Activated CD8-positive, alpha-beta T cell treated with anti-CD3 and anti-CD28 coated beads, Interleukin-2, amount 10 ng/mL, durations not matched to agents 7 days and 5 days (primary cell): ENCODE measurements around the gene FAM151B. TPM values are rescaled to one million over a fixed set of nuclear protein-coding genes. Genes with fewer than 3 reads are reported as not detected.
A peak's percentile ranks its signal among the peaks of the same experiment; 100 is the strongest.
"Not testable (repeated sequence)": the region's sequence is repeated elsewhere in the genome, so short reads cannot be mapped to it uniquely, and the experiment has no call there.

Source experiments
- ATAC-seq: fragments of 150-1000 bp; cut with Tn5 transposase; one replicate; pipeline ENCODE4 v1.10.0; 2021; ENCODE audit warnings: moderate library complexity
- CTCF ChIA-PET: fragments of 350-600 bp; sonication (Branson Sonifier 250); formaldehyde crosslinking; loops from one replicate; lab custom pipeline; 2021; ENCODE audit warnings: antibody characterized with exemption; lab: Charles Lee
- POLR2A ChIA-PET: fragments of 350-600 bp; sonication (Branson Sonifier 250); formaldehyde crosslinking; loops from one replicate; lab custom pipeline; 2021; ENCODE audit warnings: antibody characterized with exemption; lab: Charles Lee
- DNase-seq: peaks from one replicate; pipeline ENCODE4 v3.0.0-alpha.2; 2020
- H3K27ac Mint-ChIP-seq: one replicate; pipeline ENCODE4 v1.8.0; 2021; ENCODE audit warnings: mild to moderate bottlenecking, mixed read lengths
- H3K27me3 Mint-ChIP-seq: one replicate; pipeline ENCODE4 v1.8.0; 2021; ENCODE audit warnings: low read depth, mixed read lengths
- H3K36me3 Mint-ChIP-seq: one replicate; pipeline ENCODE4 v1.8.0; 2021; ENCODE audit warnings: low read depth, mixed read lengths
- H3K4me1 Mint-ChIP-seq: one replicate; pipeline ENCODE4 v1.8.0; 2021; ENCODE audit warnings: low read depth, mixed read lengths
- H3K4me3 Mint-ChIP-seq: one replicate; pipeline ENCODE4 v1.8.0; 2021; ENCODE audit warnings: mild to moderate bottlenecking, mixed read lengths
- H3K9me3 Mint-ChIP-seq: one replicate; pipeline ENCODE4 v1.8.0; 2022; ENCODE audit warnings: mixed read lengths; ENCODE audit not compliant: insufficient read depth
- total RNA-seq, 2 experiments: library from RNA; stranded (reverse); gene quantifications; one replicate each; pipeline ENCODE4 v1.2.3, GENCODE V29; 2021

The FAM151B gene
- total RNA-seq = not detected

- Mint-ChIP-seq H3K4me1 (peaks cover 15% of the 10 kb centered on the region), H3K4me3 (peak within 1 kb of the TSS; percentile 69), H3K9me3 (peaks cover 6% of the 10 kb centered on the region), H3K27ac (no peak within 1 kb of the TSS), H3K36me3 (peaks cover 2% of the 10 kb centered on the region), H3K27me3 (peaks cover 42% of the 10 kb centered on the region)
- CTCF ChIA-PET = interaction anchor here (1.3 kb wide), 1 partner anchor 19 kb away, joined by 3 read pairs; no protein-coding TSS in a partner anchor
- peak; percentile 93 for ATAC-seq
- POLR2A ChIA-PET = no interaction called here
- DNase-seq = peak; percentile 72
These were observed at the start of gene FAM151B for GRCh38 chr5:80487829-80488721. Gene FAM151B (plus strand): TSS chr5:80488100. CDS start chr5:80488124, 24 bp downstream.

- no peaks in the 10 kb centered on the region for H3K9me3 Mint-ChIP-seq
These were observed 49.2 kb upstream of the FAM151B start for GRCh38 chr5:80438739-80439138.

DNA sequence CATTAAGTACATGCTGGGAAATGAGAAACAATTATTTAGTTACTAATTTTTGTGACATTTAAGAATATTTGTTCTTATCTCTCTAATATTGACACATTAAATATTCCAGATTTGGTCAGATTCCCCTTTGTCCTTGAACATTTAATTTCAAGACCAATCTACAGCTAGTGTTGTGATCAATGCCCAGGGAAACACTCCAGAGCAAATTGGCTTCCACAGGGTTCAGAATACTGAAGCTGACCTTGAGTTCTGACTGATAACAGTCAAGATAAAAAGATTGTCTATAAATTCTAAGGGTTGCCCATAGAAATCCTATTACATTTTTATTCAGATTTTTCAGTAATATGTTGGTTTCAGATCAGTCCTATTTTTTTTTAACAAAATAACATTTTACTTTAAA is 48.7 kb upstream of the FAM151B start:
- Mint-ChIP-seq H3K27ac (no peak overlapping the region), H3K4me1 (no peaks in the 10 kb centered on the region), H3K27me3 (no peaks in the 10 kb centered on the region), H3K36me3 (peaks cover 21% of the 10 kb centered on the region), H3K4me3 (no peak overlapping the region), H3K9me3 (no peaks in the 10 kb centered on the region)
- POLR2A ChIA-PET = no interaction called here
- CTCF ChIA-PET = no interaction called here
- DNase-seq = no peak
- no peak for ATAC-seq

More at GRCh38 chr5:80438739-80439138, 49.2 kb upstream of the FAM151B start:
- CTCF ChIA-PET = no interaction called here
- no peak for DNase-seq
- Mint-ChIP-seq H3K27me3 (no peaks in the 10 kb centered on the region), H3K36me3 (peaks cover 21% of the 10 kb centered on the region), H3K27ac (no peak overlapping the region), H3K4me1 (no peaks in the 10 kb centered on the region), H3K4me3 (no peak overlapping the region)
- POLR2A ChIA-PET = no interaction called here
- no peak for ATAC-seq

DNA sequence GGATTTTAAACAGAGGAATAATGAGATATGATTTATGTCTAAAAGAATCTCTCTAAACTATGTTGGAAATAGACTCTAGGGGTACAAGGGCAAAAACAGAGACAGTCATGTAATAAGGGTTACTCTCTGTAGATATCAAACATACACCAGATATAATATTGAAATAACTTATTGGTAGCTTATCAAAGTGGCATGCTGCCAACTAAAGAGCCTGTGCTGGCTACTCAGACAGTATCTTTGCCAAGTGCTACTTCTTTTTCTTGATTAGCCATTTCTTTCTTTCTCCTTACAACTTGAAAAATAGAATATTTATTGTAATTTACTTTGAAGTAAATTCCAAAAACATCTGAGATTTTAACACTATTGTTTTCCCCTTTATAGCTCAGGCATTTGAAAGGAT is 45.2 kb upstream of the FAM151B start:
- Mint-ChIP-seq H3K9me3 (no peaks in the 10 kb centered on the region), H3K27me3 (no peaks in the 10 kb centered on the region), H3K4me1 (no peaks in the 10 kb centered on the region), H3K36me3 (peaks cover 8% of the 10 kb centered on the region), H3K27ac (no peak overlapping the region), H3K4me3 (no peak overlapping the region)
- ATAC-seq (no peak), DNase-seq (no peak)
- ChIA-PET POLR2A (no interaction called here), CTCF (interaction anchor here (1.2 kb wide), 2 partner anchors 10 to 39 kb away, joined by 3 to 4 read pairs; no protein-coding TSS in a partner anchor)

DNA sequence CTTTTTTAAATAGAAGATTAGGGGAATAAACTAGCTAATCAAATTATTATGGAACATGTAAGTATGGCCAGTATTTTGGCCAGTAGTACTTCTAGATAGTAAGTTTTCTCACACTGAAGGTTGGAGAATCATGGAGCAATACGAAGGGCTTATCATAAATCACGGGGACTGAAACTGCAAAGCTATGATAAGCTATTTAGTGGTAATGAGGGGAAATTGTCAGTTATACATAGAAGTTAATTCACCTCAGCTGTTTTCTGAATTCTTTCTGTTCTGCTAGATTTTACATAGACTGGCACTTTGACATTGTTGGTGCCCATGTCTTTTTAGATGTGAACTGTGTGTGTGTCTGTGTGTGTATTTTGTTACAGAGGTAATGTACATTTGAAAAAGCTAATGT is 34.5 kb upstream of the FAM151B start:
- Mint-ChIP-seq H3K4me1 (no peaks in the 10 kb centered on the region), H3K9me3 (no peaks in the 10 kb centered on the region), H3K4me3 (no peak overlapping the region), H3K36me3 (peaks cover 13% of the 10 kb centered on the region), H3K27ac (no peak overlapping the region), H3K27me3 (no peaks in the 10 kb centered on the region)
- ChIA-PET CTCF (interaction anchor here (1.7 to 1.8 kb wide), 2 partner anchors 10 to 28 kb away, joined by 4 to 5 read pairs; no protein-coding TSS in a partner anchor), POLR2A (no interaction called here)
- DNase-seq = no peak
- no peak for ATAC-seq

DNA sequence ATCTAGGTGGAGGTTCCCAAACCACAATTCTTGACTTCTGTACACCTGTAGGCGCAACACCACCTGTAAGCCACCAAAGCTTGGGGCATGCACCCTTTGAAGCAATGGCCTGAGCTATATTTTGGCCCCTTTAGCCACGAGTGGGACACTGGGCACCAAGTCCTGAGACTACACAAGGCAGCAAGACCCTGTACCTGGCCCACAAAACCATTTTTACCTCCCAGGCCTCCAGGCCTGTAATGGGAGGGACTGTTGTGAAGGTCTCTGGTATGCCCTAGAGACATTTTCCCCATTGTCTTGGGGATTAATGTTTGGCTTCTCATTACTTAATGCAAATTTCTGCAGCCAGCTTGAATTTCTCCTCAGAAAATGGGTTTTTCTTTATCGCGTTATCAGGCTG is 24.6 kb upstream of the FAM151B start:
- H3K4me1 Mint-ChIP-seq = no peaks in the 10 kb centered on the region
- POLR2A ChIA-PET = no interaction called here
- no peak overlapping the region for H3K4me3 Mint-ChIP-seq
- DNase-seq = no peak
- H3K27ac Mint-ChIP-seq = no peak overlapping the region
- peaks cover 21% of the 10 kb centered on the region for H3K9me3 Mint-ChIP-seq
- CTCF ChIA-PET = no interaction called here
- no peak for ATAC-seq
- peaks cover 37% of the 10 kb centered on the region for H3K36me3 Mint-ChIP-seq
- H3K27me3 Mint-ChIP-seq = no peaks in the 10 kb centered on the region

DNA sequence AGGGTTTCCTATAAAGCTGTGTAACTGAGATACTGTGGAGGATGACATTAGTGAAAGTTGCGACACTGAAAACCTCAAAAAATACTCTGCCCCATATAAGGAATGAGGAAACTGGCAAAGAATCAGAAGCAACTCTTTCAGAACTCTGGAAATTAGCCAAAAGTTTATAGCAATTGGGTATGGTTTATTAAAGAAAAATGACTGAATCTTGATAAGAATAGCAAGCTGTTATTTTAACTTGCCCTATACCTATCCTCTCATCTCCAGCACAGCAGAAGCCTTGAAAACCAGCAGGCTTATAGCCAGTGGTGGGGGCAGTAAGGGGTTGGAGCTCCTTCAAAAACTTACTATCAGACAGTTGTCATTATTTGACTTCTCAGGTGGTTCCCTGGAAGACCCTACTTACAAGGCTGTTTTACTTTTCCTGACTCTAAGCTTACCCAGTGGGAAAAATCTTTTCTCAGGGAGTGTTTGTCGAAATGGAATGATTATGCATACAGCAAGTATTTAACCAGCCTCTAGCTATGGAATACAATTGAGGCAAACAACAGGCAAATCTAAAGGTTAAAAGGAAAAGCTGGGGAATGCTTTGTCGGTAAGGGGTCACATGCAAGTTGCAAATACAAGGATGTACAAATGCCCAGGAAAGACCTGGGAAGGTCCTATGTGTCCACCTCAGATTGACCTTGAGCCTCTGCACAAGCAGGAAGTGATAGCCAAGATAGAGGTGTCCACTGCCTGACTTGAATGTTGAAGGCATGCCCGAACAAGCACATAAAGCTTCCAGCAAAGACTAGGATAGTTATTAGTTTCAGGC is 21.0 kb upstream of the FAM151B start:
- Mint-ChIP-seq H3K36me3 (peaks cover 42% of the 10 kb centered on the region), H3K27ac (no peak overlapping the region)
- CTCF ChIA-PET = no interaction called here

GRCh38 chr5:80468131-80468530 is 19.8 kb upstream of the FAM151B start:
- H3K27me3 Mint-ChIP-seq = no peaks in the 10 kb centered on the region
- ATAC-seq = no peak
- POLR2A ChIA-PET = no interaction called here
- no peak for DNase-seq
- no peak overlapping the region for H3K27ac Mint-ChIP-seq
- H3K4me1 Mint-ChIP-seq = no peaks in the 10 kb centered on the region
- H3K9me3 Mint-ChIP-seq = peaks cover 27% of the 10 kb centered on the region
- peaks cover 36% of the 10 kb centered on the region for H3K36me3 Mint-ChIP-seq
- CTCF ChIA-PET = interaction anchor here (0.9 kb wide), 1 partner anchor 12 kb away, joined by 4 read pairs; no protein-coding TSS in a partner anchor
- H3K4me3 Mint-ChIP-seq = no peak overlapping the region

More for the DNA sequence above, 21.0 kb upstream of the FAM151B start:
- ATAC-seq (no peak), DNase-seq (no peak)
- no peaks in the 10 kb centered on the region for H3K27me3 Mint-ChIP-seq
- H3K4me3 Mint-ChIP-seq = no peak overlapping the region
- H3K4me1 Mint-ChIP-seq = no peaks in the 10 kb centered on the region
- H3K9me3 Mint-ChIP-seq = peaks cover 40% of the 10 kb centered on the region
- POLR2A ChIA-PET = interaction anchor here (0.7 kb wide), 1 partner anchor 1191 kb away, joined by 3 read pairs; no protein-coding TSS in a partner anchor

DNA sequence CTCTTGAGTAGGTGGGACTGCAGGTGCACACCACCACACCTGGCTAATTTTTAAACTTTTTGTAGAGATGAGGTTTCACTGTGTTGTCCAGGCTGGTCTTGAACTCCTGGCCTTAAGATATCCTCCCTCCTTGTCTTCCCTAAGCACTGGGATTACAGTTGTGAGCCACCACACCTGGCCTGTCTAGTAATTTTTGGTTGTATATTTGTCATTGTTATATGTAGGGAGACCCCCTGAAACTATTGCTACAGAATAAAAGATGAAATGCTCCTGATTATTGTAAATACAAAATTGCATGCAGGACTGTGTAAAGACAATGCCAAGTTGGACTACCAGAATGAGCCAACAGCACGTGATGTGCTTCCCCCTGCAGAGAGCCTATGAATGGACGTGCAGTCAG is 17.3 kb upstream of the FAM151B start:
- DNase-seq, H3K27ac Mint-ChIP-seq, H3K4me3 Mint-ChIP-seq, H3K27me3 Mint-ChIP-seq, CTCF ChIA-PET, H3K4me1 Mint-ChIP-seq, ATAC-seq, POLR2A ChIA-PET: not testable (repeated sequence)
- Mint-ChIP-seq H3K9me3 (peaks cover 19% of the 10 kb centered on the region), H3K36me3 (peaks cover 33% of the 10 kb centered on the region)

DNA sequence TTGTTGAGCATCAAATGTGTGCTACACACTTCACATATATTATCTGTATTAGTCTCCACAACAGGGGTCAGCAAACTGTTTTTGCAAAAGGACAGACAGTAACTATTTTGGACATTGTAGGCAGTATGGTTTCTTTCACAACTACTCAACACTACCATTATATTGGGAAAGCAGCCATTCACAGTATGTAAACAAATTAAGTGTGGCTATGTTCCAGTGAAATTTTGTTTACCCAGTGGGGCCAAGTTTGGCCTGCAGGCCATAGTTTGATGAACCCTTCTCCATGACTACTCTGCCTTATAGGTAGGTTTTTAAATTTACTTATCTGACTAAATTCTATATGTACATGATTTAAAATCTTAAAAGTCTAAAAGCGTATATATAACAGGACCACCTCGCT is 13.0 kb upstream of the FAM151B start:
- Mint-ChIP-seq H3K27me3 (no peaks in the 10 kb centered on the region), H3K27ac (no peak overlapping the region), H3K36me3 (peaks cover 25% of the 10 kb centered on the region), H3K4me3 (no peak overlapping the region), H3K4me1 (no peaks in the 10 kb centered on the region), H3K9me3 (peaks cover 15% of the 10 kb centered on the region)
- POLR2A ChIA-PET = no interaction called here
- ATAC-seq (no peak), DNase-seq (no peak)
- CTCF ChIA-PET = no interaction called here

DNA sequence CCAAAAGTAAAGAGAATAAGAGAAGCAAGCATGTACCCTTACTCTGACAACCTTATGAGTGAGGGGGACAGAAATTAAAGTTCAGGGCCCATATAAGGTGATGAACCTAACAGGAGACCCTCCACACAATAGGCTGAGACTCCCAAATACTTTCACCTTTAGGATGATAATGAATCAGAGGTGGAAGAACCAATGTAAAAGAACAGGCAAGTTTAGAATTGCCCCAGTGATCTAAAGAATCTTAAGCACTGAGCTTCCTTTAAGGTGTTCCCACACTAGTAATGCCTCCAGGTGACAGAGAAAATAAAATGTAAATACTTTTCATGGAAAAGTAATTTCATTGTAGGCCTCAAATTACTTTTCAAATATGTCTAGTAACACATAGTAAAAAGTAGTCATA is 8.2 kb upstream of the FAM151B start:
- Mint-ChIP-seq H3K36me3 (peaks cover 5% of the 10 kb centered on the region), H3K27me3 (peaks cover 2% of the 10 kb centered on the region), H3K27ac (no peak overlapping the region), H3K9me3 (peaks cover 6% of the 10 kb centered on the region), H3K4me3 (no peak overlapping the region), H3K4me1 (peaks cover 6% of the 10 kb centered on the region)
- ATAC-seq (no peak), DNase-seq (no peak)
- POLR2A ChIA-PET = no interaction called here
- CTCF ChIA-PET = interaction anchor here (1.2 to 1.7 kb wide), 2 partner anchors 11 to 192 kb away, joined by 3 to 4 read pairs; no protein-coding TSS in a partner anchor
